ENCODE data around the gene USP1. TPM values are rescaled to one million over a fixed set of nuclear protein-coding genes. Genes with fewer than 3 reads are reported as not detected.

The USP1 gene
- total and polyA plus RNA-seq, 10 of the 15 experiments (the other 5 are each of a cell fraction or from before 2014, with no cell fraction given) = 25.6 to 77.9 (median 48.1) TPM

- TF ChIP-seq EP300 (IDR thresholded peaks at IDR 0.05; ENCODE audit: borderline replicate concordance in 1 of 2, control insufficient read depth in 1 of 2, low read depth in 2 of 2, low read length in 2 of 2) (no peak), YBX1 (IDR thresholded peaks at IDR 0.05) (no peak), SREBF1 (IDR thresholded peaks at IDR 0.05; ENCODE audit: low read length) (no peak), POU2F2 (IDR thresholded peaks at IDR 0.05; ENCODE audit: borderline replicate concordance, low read depth, low read length) (peak; percentile 69; the same call in 2 of the 3 replicates), NFIC (IDR thresholded peaks at IDR 0.05; ENCODE audit: low read depth, low read length) (no peak; the same call in 1 of the 2 replicates), FOXK2 (IDR thresholded peaks at IDR 0.05) (no peak), SMAD5 (IDR thresholded peaks at IDR 0.05; ENCODE audit: low read depth) (peak; percentile 88), GABPA (IDR thresholded peaks at IDR 0.05; ENCODE audit: low read depth) (no peak)
- TF ChIP-seq, protein P1, sequence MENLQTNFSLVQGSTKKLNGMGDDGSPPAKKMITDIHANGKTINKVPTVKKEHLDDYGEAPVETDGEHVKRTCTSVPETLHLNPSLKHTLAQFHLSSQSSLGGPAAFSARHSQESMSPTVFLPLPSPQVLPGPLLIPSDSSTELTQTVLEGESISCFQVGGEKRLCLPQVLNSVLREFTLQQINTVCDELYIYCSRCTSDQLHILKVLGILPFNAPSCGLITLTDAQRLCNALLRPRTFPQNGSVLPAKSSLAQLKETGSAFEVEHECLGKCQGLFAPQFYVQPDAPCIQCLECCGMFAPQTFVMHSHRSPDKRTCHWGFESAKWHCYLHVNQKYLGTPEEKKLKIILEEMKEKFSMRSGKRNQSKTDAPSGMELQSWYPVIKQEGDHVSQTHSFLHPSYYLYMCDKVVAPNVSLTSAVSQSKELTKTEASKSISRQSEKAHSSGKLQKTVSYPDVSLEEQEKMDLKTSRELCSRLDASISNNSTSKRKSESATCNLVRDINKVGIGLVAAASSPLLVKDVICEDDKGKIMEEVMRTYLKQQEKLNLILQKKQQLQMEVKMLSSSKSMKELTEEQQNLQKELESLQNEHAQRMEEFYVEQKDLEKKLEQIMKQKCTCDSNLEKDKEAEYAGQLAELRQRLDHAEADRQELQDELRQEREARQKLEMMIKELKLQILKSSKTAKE (IDR thresholded peaks at IDR 0.05; ENCODE audit: low read depth, poor library complexity, severe bottlenecking) = no peak
Observed at GRCh38 chr1:62436039-62436465, 797 bp upstream of the USP1 start (continued).

- no peaks in the 10 kb centered on the region for H3K4me1 ChIP-seq (ENCODE audit: control insufficient read depth, insufficient read depth, low read length)
- peak overlapping the region; percentile 95 for H3K27ac ChIP-seq (ENCODE audit: control insufficient read depth, insufficient read depth)
- RAD21 ChIA-PET (ENCODE audit: unreplicated experiment) = no interaction called here
- H3K4me3 ChIP-seq = peak overlapping the region; percentile 88
- H4K20me1 ChIP-seq (ENCODE audit: control insufficient read depth, insufficient read depth) = no peaks in the 10 kb centered on the region
- no TSS peak for BruUV-seq (replicated peaks)
- no peaks in the 10 kb centered on the region for H3K27me3 ChIP-seq (replicated peaks in 1 of 2; ENCODE audit: control insufficient read depth in 2 of 2, insufficient read depth in 2 of 2, low read length in 1 of 2)
- in situ Hi-C loops (cut with MboI) (no loop called here), intact Hi-C loops (cut with micrococcal nuclease; ENCODE audit: unreplicated experiment) (loop anchor here (2.0 to 5.0 kb wide), 4 partner anchors 185 to 350 kb away; partner anchors contain the start of gene DOCK7)
- peaks cover 57% of the 10 kb centered on the region for H3K79me2 ChIP-seq (ENCODE audit: control insufficient read depth, insufficient read depth, low read length)
- H3K36me3 ChIP-seq (ENCODE audit: control insufficient read depth in 2 of 2, insufficient read depth in 2 of 2, low read length in 1 of 2) = no peaks in the 10 kb centered on the region
- SMC1A ChIA-PET (ENCODE audit: uncharacterized antibody, unreplicated experiment) = interaction anchor here (1.2 kb wide), 1 partner anchor 11 kb away, joined by 3 read pairs; no protein-coding TSS in a partner anchor
- no peaks in the 10 kb centered on the region; the same call in 2 of the 3 replicates for H3K9me3 ChIP-seq (replicated peaks; ENCODE audit: control insufficient read depth, insufficient read depth, low read length)
- POLR2A ChIA-PET = interaction anchor here (0.5 kb wide), 1 partner anchor 174 kb away, joined by 4 read pairs; no protein-coding TSS in a partner anchor
- FAIRE-seq = no peak
- peak overlapping the region; percentile 89 for H3K9ac ChIP-seq (ENCODE audit: control insufficient read depth, insufficient read depth, low read length)
- peak; percentile 6 for ATAC-seq
- WGBS (ENCODE audit: insufficient coverage, insufficient replicate concordance, low lambda C conversion rate, missing lambda C conversion rate) = under 1% methylated on average over 59 of the region's 68 CpGs
- no peak for DNase-seq (ENCODE audit: low read depth, low spot score)
- CTCF ChIA-PET = no interaction called here
- peak overlapping the region; percentile 79 for H2AFZ ChIP-seq (ENCODE audit: control insufficient read depth, low read depth, low read length)
- H3K4me2 ChIP-seq (ENCODE audit: control insufficient read depth, insufficient read depth) = peak overlapping the region; percentile 72
- TF ChIP-seq BCL11A (IDR thresholded peaks at IDR 0.05; ENCODE audit: low read depth, low read length) = 0 out of 2 replicates have a peak, but pooled peaks have one; percentile 0
- peak; percentile 39 for TF ChIP-seq MYC (IDR thresholded peaks at IDR 0.05; ENCODE audit: insufficient read depth, insufficient read length, insufficient replicate concordance, low read length, severe bottlenecking)
- TF ChIP-seq DPF2 (IDR thresholded peaks at IDR 0.05) = 0 out of 2 replicates have a peak, but pooled peaks have one; percentile 35
- peak in 1 of 2 experiments; percentile 11; a peak in 1 of 4 replicates for TF ChIP-seq CEBPB (IDR thresholded peaks at IDR 0.05; ENCODE audit: borderline replicate concordance in 1 of 2, low read depth in 2 of 2, low read length in 2 of 2)
- TF ChIP-seq RAD21 (IDR thresholded peaks at IDR 0.05; ENCODE audit: insufficient read depth, low read depth, low read length) = no peak
- no peak for TF ChIP-seq RELA (IDR thresholded peaks at IDR 0.05; ENCODE audit: borderline replicate concordance, partially characterized antibody)
- no peak for TF ChIP-seq IRF4 (IDR thresholded peaks at IDR 0.05; ENCODE audit: low read depth, low read length)
- TF ChIP-seq SIN3A (IDR thresholded peaks at IDR 0.05; ENCODE audit: low read depth, low read length) = peak; percentile 35; the same call in 1 of the 2 replicates
- TF ChIP-seq ASH2L (IDR thresholded peaks at IDR 0.05; ENCODE audit: borderline replicate concordance, low read depth) = 0 out of 2 replicates have a peak, but pooled peaks have one; percentile 12
- TF ChIP-seq EED (IDR thresholded peaks at IDR 0.05; ENCODE audit: low read depth) = 0 out of 2 replicates have a peak, but pooled peaks have one; percentile 4
- no peak for TF ChIP-seq ELK1 (IDR thresholded peaks at IDR 0.05; ENCODE audit: low read depth, low read length)
Observed at GRCh38 chr1:62437273-62437940, 558 bp downstream of the USP1 start.
